GM13976 (cell line): ENCODE measurements around the gene SIAH2.

Source experiments
- DNase-seq: peaks from one replicate; pipeline ENCODE4 v3.0.0; 2012; ENCODE audit warnings: low spot score
- CTCF ChIP-seq: IDR thresholded peaks from 2 replicates; pipeline ENCODE4 v1.5.1; 2012; ENCODE audit warnings: borderline replicate concordance, mild to moderate bottlenecking; ENCODE audit not compliant: insufficient read depth; ENCODE audit errors: extremely low read depth, missing control alignments, control extremely low read depth
- in situ Hi-C: fragments of 300-500 bp; cut with MboI; formaldehyde crosslinking; loops from one replicate; pipeline ENCODE4 v1.12.0; 2022; ENCODE audit warnings: low sequenced_read_pairs, mixed read lengths, inconsistent platforms; ENCODE audit not compliant: unreplicated experiment

The SIAH2 gene

GRCh38 chr3:150745832-150746231 lies 17.1 kb downstream of the SIAH2 start:
- no peak for DNase-seq
- in situ Hi-C loops: no loop called here
- no peak for TF ChIP-seq CTCF

DNA sequence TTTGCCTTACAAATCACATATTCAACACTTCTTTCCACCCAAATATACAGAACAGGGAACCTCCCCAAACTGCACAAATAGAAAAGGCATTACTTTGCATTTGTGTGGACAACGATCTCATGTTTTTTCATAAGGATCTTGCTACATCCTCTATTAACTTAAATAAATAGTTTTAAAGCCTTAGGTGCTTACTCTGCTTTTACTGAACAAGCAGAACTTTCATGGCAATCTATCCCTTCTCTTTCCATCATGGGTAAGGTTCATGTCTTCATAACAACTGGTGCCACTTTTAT lies 18.1 kb downstream of the SIAH2 start:
- no peak for TF ChIP-seq CTCF
- DNase-seq: no peak
- in situ Hi-C loops: no loop called here

- in situ Hi-C loops: no loop called here
- TF ChIP-seq CTCF: no peak
- DNase-seq: no peak
Measured at GRCh38 chr3:150744041-150744918, 18.7 kb downstream of the SIAH2 start.

DNA sequence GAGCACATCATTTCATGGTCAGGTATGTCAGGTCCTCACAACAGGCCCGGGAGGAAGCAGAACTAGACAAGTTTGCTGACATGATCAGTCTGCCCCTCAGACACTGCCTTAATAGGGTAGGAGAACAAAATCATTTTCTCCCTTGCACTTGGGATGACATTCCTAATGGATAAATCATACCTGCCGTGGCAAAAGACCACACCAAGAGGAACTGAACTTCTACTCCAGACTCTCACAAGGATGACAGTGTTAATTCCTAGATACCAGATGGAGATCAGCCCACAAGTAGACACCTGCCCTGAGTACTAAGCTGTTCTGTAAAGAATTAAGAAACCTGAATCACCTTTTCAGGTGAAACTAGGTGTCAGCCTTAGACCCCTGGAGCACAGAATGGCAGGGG lies 19.5 kb downstream of the SIAH2 start:
- in situ Hi-C loops: no loop called here
- DNase-seq: no peak
- no peak for TF ChIP-seq CTCF

DNA sequence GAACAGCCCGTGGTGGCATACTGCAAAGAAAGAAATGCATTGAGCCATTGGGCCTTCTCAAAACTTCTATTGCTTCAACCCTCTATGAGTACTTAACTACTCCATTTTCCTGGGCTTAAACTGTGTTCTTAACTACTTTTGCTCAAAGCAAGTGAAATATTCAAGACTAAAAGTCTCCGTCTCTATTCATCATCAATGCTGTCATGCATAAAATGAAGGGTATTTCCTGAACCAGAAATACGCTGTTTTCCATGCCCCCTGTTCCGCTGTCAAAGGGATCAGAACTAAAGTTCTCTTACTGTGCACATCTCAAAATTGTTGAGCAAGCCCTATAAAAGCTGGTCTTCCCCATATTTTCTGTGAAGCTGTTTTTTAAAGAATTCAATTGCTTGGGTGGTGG lies 20.3 kb downstream of the SIAH2 start:
- TF ChIP-seq CTCF: no peak
- DNase-seq: no peak
- in situ Hi-C loops: no loop called here

- in situ Hi-C loops: no loop called here
- TF ChIP-seq CTCF: no peak
Measured at GRCh38 chr3:150742141-150742523, 20.8 kb downstream of the SIAH2 start.

More at GRCh38 chr3:150742141-150742523, 20.8 kb downstream of the SIAH2 start:
- DNase-seq: no peak
